Skeletal muscle tissue (tissue), 4 donors: ENCODE measurements around the gene MT1M. TPM values are rescaled to one million over a fixed set of nuclear protein-coding genes. Genes with fewer than 3 reads are reported as not detected.
"Not testable (repeated sequence)": the region's sequence is repeated elsewhere in the genome, so short reads cannot be mapped to it uniquely, and the experiment has no call there.

ENCODE experiments used
- H3K27ac ChIP-seq: one replicate; pipeline ENCODE4 v1.7.0; 2013; ENCODE audit warnings: mild to moderate bottlenecking, low read depth, low read length, inconsistent platforms
- H3K27me3 ChIP-seq, 3 donors: one replicate each; pipeline ENCODE4 v1.7.0; 2013; ENCODE audit warnings: low read length in 3 of 3; ENCODE audit not compliant: control insufficient read depth in 3 of 3, insufficient read depth in 3 of 3
- H3K36me3 ChIP-seq, 3 donors: one replicate each; pipeline ENCODE4 v1.7.0; 2013; ENCODE audit warnings: low read length in 3 of 3; ENCODE audit not compliant: control insufficient read depth in 3 of 3, insufficient read depth in 3 of 3
- H3K4me1 ChIP-seq, 3 donors: one replicate each; pipeline ENCODE4 v1.7.0; 2013; ENCODE audit warnings: low read length in 3 of 3, mild to moderate bottlenecking in 3 of 3; ENCODE audit not compliant: control insufficient read depth in 3 of 3, insufficient read depth in 3 of 3
- H3K4me3 ChIP-seq, 3 donors: one replicate each; pipeline ENCODE4 v1.7.0; 2013; ENCODE audit warnings: low read length in 3 of 3
- H3K9ac ChIP-seq, 3 donors: one replicate each; pipeline ENCODE4 v1.7.0; 2013; ENCODE audit warnings: low read length in 3 of 3, mild to moderate bottlenecking in 3 of 3, moderate library complexity in 2 of 3, low read depth in 1 of 3
- H3K9me3 ChIP-seq, 3 donors: one replicate each; pipeline ENCODE4 v1.7.0; 2013; ENCODE audit warnings: low read length in 3 of 3; ENCODE audit not compliant: control insufficient read depth in 3 of 3
- total RNA-seq: library from RNA; depleted of rRNA; stranded (reverse); fragments of >200 nt; gene quantifications from one replicate; pipeline ENCODE4 v1.2.3, GENCODE V29; 2014
- donor health status: Osteomylitis.

MT1M gene
- total RNA-seq, 1 donor from 2014 or later = 2.1 TPM

- no peaks in the 10 kb centered on the region for H3K36me3 ChIP-seq
- peaks cover 0 to 14% (median 10%) of the 10 kb centered on the region in 3 donors for H3K4me1 ChIP-seq
- no peak overlapping the region for H3K27ac ChIP-seq
- peaks cover 26 to 43% (median 39%) of the 10 kb centered on the region in 3 donors for H3K27me3 ChIP-seq
- H3K9me3 ChIP-seq = no peaks in the 10 kb centered on the region
- no peak overlapping the region for H3K4me3 ChIP-seq
- H3K9ac ChIP-seq = no peak overlapping the region
Measured at GRCh38 chr16:56669840-56670619, 37.6 kb downstream of the MT1M start.

GRCh38 chr16:56670620-56670934 lies 38.1 kb downstream of the MT1M start:
- H3K27ac ChIP-seq = no peak overlapping the region
- peaks cover 26 to 46% (median 39%) of the 10 kb centered on the region in 3 donors for H3K27me3 ChIP-seq
- peaks cover 0 to 14% (median 10%) of the 10 kb centered on the region in 3 donors for H3K4me1 ChIP-seq
- H3K9me3 ChIP-seq = no peaks in the 10 kb centered on the region
- H3K4me3 ChIP-seq = no peak overlapping the region
- no peaks in the 10 kb centered on the region for H3K36me3 ChIP-seq
- H3K9ac ChIP-seq = no peak overlapping the region

- Histone ChIP-seq H3K4me1 (peaks cover 0 to 14% (median 14%) of the 10 kb centered on the region in 3 donors), H3K27me3 (peaks cover 24 to 43% (median 42%) of the 10 kb centered on the region in 3 donors)
- not testable (repeated sequence) for H3K9ac ChIP-seq, H3K27ac ChIP-seq, H3K36me3 ChIP-seq, H3K4me3 ChIP-seq, H3K9me3 ChIP-seq
Measured at GRCh38 chr16:56671691-56672090, 39.2 kb downstream of the MT1M start.

GRCh38 chr16:56672171-56672570 lies 39.7 kb downstream of the MT1M start:
- not testable (repeated sequence) for H3K4me3 ChIP-seq, H3K27ac ChIP-seq, H3K9me3 ChIP-seq, H3K9ac ChIP-seq, H3K36me3 ChIP-seq
- Histone ChIP-seq H3K27me3 (peaks cover 24 to 41% (median 40%) of the 10 kb centered on the region in 3 donors), H3K4me1 (peaks cover 0 to 14% (median 14%) of the 10 kb centered on the region in 3 donors)

- H3K4me3 ChIP-seq = no peak overlapping the region
- peaks cover 0 to 11% (median 9%) of the 10 kb centered on the region in 3 donors for H3K4me1 ChIP-seq
- H3K27ac ChIP-seq = no peak overlapping the region
- no peaks in the 10 kb centered on the region for H3K36me3 ChIP-seq
- H3K9ac ChIP-seq = no peak overlapping the region
- H3K27me3 ChIP-seq = peaks cover 24 to 35% (median 35%) of the 10 kb centered on the region in 3 donors
- no peaks in the 10 kb centered on the region for H3K9me3 ChIP-seq
Measured at GRCh38 chr16:56672761-56673536, 40.5 kb downstream of the MT1M start.

GRCh38 chr16:56673921-56674320 lies 41.5 kb downstream of the MT1M start:
- no peaks in the 10 kb centered on the region for H3K36me3 ChIP-seq
- H3K9ac ChIP-seq = peak overlapping the region in 1 of 3 donors; percentile 6
- peaks cover 21 to 27% (median 25%) of the 10 kb centered on the region in 3 donors for H3K27me3 ChIP-seq
- H3K9me3 ChIP-seq = no peaks in the 10 kb centered on the region
- H3K27ac ChIP-seq = no peak overlapping the region
- no peak overlapping the region for H3K4me3 ChIP-seq
- H3K4me1 ChIP-seq = peaks cover 0 to 10% (median 7%) of the 10 kb centered on the region in 3 donors

- Histone ChIP-seq H3K27me3 (peaks cover 14 to 21% (median 19%) of the 10 kb centered on the region in 3 donors), H3K4me1 (peaks cover 3 to 16% (median 14%) of the 10 kb centered on the region in 3 donors)
- H3K36me3 ChIP-seq, H3K9me3 ChIP-seq, H3K4me3 ChIP-seq, H3K27ac ChIP-seq, H3K9ac ChIP-seq: not testable (repeated sequence)
Measured at GRCh38 chr16:56674570-56674969, 42.1 kb downstream of the MT1M start.

GRCh38 chr16:56675685-56676210 lies 43.3 kb downstream of the MT1M start:
- Histone ChIP-seq H3K9me3 (no peaks in the 10 kb centered on the region), H3K4me1 (peaks cover 11 to 26% (median 25%) of the 10 kb centered on the region in 3 donors), H3K27ac (no peak overlapping the region), H3K36me3 (no peaks in the 10 kb centered on the region), H3K9ac (no peak overlapping the region), H3K27me3 (peaks cover 7 to 9% (median 8%) of the 10 kb centered on the region in 3 donors), H3K4me3 (no peak overlapping the region)

GRCh38 chr16:56677474-56677873 lies 45.0 kb downstream of the MT1M start:
- Histone ChIP-seq H3K27ac (no peak overlapping the region), H3K9ac (no peak overlapping the region), H3K4me3 (no peak overlapping the region), H3K27me3 (peaks cover 7 to 9% (median 8%) of the 10 kb centered on the region in 3 donors), H3K36me3 (no peaks in the 10 kb centered on the region), H3K4me1 (peaks cover 18 to 40% (median 39%) of the 10 kb centered on the region in 3 donors), H3K9me3 (no peaks in the 10 kb centered on the region)
